GM18873 (cell line): ENCODE data around the gene MINAR1.

Experiments used
- ATAC-seq: cut with Tn5 transposase; IDR thresholded peaks from one replicate; pipeline ENCODE4 v1.9.1; 2021; ENCODE audit warnings: mild to moderate bottlenecking, moderate library complexity, moderate number of reproducible peaks; ENCODE audit not compliant: unreplicated experiment, low FRiP score

Gene MINAR1

GRCh38 chr15:79432345-79433275 is 474 bp downstream of the MINAR1 start:
- ATAC-seq = no peak

GRCh38 chr15:79433276-79433990 is 1.3 kb downstream of the MINAR1 start:
- ATAC-seq = no peak

DNA sequence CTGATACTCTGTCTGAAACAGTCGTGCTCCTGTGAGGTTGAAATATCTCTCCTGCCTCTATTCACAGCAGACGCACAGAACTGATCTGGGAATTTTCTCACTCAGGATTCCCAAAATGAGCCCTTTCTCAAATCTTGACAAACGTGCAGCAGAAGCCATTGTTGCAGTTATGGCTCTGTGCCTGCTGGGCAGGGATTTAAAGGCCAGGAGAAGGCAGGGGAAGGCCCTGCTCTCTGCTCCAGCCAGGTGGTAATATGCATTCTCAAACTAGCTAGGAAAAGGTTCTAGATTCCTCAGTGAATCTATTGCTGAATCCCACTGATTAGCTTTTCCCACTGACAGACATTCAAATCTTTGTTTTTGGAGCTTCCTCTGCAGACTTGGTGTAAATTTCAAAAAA is 2.2 kb downstream of the MINAR1 start:
- no peak for ATAC-seq

DNA sequence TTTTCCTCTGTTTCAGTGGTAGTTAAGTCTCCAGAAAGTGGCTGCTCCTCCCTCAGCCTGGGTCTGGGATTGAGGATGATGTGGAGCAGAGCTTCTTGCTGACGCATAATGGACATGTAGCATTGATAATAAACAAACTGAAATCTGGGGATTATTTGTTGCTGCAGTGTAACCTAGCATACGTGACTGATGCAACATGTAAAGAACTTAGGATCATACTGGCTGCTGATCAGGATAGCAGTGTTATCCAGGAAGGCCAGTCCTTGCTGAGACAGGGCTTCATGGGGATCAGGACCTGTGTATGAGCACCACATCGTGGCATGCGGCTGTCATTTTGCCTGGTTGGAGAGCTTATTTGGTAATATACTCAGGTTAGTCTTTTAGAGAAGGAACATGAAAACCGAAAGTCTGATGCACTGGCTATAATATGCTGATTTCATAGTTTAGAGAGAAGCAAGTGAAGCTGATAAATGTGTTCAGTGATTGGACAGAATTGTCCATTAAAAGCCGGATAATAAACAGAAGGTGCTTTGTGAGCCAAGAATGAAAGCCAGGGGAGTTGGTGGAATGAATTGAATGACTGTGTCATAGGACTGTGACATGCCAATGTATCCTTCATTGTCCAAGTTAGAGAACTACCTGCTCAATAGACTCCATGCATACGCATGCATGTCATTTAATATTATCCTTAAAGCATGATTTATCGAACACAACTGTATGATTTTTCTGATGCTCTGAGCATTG is 4.1 kb downstream of the MINAR1 start:
- no peak for ATAC-seq

DNA sequence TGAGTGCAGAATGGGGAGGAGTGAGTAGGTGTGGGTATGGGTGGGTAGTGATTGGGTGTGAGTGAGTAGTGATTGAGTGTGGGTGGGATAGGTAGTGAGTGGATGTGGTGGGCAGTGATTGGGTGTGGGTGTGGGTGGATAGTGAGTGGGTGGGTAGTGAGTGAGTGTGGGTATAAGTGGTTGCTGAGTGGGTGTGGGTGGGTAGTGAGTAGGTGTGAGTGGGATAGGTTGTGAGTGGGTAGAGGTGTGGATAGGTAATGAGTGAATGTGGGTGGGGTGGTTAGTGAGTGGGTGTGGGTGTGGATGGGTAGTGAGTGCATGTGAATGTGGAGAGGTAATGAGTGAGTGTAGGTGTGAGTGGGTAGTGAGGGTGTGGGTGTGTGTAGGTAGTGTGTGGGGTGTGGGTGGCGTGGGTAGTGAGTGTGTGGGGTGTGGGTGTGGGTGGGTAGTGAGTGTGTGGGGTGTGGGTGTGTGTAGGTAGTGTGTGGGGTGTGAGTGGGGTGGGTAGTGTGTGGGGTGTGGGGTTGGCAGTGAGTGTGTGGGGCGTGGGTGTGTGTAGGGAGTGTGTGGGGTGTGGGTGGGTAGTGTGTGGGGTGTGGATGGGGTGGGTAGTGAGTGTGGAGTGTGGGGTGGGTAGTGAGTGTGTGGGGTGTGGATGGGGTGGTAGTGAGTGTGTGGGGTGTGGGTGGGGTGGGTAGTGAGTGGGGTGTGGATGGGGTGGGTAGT is 5.3 kb downstream of the MINAR1 start:
- no peak for ATAC-seq

DNA sequence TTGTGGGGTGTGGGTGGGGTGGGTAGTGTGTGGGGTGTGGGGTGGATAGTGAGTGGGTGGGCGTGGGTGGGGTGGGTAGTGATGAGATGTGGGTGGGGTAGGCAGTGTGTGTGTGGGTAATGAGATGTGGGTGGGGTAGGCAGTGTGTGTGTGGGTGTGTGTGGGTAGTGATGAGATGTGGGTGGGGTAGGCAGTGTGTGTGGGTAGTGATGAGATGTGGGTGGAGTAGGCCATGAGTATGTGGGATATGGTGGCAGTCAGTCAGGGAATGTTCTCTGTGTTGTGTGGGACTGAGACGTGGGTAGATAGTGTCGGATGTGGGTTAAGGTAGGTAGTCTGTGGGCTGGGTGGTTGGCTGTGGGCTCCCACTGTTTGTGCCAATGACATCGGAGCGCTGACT is 7.1 kb downstream of the MINAR1 start:
- no peak for ATAC-seq

- no peak for ATAC-seq
Measured at GRCh38 chr15:79440355-79440908, 8.3 kb downstream of the MINAR1 start.

DNA sequence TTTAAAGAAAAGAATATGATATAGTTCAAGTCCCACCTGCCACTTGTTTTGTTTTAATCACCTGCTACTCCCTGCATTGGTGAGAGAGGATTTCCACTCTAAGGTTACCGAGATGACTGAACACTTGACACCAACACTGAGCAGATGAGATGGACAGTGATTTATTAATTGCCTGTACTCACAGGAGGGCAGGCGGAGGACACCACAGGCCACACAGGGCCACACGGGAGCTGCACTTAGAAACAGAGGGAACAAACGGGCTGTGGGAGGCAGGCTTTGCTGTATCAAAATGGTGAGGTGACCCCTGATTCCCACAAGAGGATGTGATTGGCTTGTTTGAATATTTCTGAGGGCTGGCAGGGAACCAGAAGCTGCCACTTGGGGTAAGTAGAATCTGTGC is 10.8 kb downstream of the MINAR1 start:
- no peak for ATAC-seq

GRCh38 chr15:79447060-79447459 is 14.9 kb downstream of the MINAR1 start:
- no peak for ATAC-seq

DNA sequence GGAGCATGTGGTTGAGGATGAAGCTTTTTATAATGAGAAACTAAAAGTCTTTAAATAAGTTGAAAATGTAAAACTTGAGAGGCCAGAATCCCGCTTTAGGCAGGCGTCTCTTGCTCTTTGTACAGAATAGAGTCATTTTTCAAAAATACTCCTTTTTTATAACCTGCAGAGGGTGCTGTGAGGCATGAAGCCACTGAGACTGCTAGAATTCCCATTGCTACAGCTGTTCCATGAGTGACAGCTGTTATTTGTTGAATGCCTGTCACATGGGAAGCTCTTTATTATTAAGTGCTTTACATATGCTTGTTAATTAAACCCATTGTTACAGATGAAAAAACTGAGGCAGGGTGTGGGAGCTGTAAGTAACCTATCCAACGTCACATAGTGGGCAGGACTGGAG is 18.5 kb downstream of the MINAR1 start:
- ATAC-seq = no peak

DNA sequence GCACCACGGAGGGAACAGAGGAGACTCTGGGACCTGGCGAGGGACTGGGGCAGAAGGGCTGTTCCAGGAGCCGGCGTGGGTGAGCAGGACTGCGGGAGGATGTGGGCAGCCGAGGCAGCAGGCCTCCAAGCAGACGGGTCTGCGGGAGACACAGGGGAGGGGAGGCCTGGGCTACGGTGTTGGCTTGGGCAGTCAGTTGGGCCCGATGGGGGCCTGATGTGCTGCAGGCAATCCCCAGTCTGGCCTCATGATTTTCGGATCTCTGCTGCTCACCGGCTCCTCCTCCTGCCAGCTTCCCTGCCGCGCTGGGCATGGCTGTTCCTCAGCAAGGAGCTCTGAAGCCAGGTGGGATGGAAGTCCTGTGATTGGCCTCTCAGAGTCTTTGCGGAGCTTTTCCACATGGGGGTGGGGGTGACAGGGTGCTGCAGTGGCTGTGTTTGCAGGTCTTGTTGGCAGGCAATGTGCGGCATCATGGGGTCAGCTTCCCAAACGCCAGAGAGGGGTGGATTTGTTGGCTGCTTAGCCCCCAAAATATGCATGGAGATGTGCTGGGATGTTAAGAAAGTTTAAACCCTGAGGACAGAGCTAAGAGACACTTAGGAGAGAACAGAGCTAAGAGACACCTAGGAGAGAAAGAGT is 19.3 kb downstream of the MINAR1 start:
- ATAC-seq = no peak

DNA sequence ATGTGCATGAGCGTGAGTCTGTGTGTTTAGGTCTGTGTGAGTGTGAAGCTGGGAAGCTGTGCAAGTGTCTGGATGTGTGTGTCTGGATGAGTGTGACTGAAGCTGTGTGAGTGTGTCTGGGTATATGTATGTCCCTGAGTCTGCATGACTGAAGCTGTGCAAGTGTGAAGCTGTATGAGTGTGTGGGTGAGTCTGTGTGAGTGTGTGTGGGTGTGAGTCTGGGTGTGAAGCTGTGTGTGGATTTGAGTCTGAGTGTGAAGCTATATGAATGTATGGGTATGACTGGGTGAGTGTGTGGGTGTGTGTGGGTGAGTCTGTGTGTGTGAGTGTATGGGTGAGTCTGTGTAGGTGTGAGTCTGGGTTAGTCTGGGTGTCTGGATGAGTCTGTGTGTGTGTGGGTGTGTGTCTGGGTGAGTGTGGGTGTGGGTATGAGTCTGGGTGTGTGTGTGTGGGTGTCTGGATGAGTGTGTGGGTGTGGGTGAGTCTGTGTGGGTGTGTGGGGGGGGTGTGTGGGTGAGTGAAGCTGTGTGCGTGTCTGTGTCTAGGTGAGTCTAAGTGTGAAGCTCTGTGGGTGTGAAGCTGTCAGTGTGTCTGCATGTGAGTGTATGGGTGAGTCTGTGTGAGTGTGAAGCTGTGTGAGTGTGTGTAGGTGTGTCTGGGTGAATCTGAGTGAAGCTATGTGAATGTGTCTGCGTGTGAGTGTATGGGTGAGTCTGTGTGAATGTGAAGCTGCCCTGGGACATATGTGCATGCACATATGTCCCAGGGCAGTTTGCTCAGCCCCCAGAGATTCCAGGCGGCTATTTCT is 20.3 kb downstream of the MINAR1 start:
- ATAC-seq = no peak

GRCh38 chr15:79453446-79453845 is 21.3 kb downstream of the MINAR1 start:
- no peak for ATAC-seq

- ATAC-seq = no peak
Measured at GRCh38 chr15:79454063-79454462, 21.9 kb downstream of the MINAR1 start.

DNA sequence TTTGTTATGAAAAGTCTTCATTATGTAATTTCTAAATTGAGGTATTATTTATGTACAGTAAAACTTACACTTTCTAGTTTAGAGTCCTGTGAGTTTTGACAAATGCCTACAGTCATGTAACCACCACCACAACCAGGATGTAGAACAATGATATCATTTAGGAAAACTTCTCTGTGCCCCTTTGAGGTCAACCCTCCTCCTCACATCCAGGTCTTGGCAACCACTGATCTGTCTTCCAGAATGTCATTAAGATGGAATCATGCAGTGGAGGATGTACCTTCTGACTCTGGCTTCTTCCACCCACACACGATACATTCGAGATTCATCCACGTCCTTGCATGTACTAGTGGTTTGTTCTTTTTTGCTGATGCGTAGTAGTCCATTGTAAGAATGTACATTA is 23.2 kb downstream of the MINAR1 start:
- ATAC-seq = no peak

GRCh38 chr15:79455943-79456342 is 23.8 kb downstream of the MINAR1 start:
- no peak for ATAC-seq

DNA sequence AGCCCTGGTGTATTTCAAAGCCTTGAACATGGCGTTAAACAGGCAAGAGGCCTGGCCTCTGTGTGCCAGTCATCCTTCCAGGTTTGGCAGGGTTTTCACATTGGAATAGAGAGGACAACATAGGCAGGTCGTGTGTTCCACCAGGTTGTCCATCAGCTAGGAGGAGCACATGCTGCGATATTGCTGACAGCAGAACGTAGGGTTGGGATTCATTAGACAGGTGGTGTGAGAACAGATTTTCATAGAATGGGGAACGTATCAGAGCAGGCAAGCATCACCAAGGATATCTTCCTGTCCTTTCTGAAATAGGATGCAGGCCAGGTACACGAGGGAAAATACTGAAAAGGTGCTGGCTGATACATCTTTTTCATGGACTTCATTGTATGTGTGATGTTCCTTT is 26.4 kb downstream of the MINAR1 start:
- ATAC-seq = no peak

DNA sequence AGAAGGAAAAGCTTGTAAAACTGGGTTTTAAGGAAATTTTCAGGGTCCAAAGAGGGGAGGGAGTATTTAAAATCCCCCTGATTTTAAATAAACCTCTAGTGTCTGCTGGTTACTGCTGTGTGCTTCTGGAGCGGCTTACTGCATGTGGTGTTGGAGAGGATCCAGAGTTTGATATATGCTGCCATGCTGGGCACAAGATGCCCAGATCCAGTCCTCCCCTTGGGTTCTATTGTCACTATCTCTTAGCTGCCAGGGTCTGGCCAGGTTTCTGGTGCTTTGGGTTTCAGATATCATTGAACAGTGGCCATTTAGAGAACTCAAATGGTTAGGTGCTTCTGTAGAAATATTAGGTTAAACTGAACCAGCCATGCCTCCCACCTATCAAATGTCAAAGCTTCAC is 27.5 kb downstream of the MINAR1 start:
- ATAC-seq = no peak
